ENCODE results near the gene PTP4A1.

Gene PTP4A1

DNA sequence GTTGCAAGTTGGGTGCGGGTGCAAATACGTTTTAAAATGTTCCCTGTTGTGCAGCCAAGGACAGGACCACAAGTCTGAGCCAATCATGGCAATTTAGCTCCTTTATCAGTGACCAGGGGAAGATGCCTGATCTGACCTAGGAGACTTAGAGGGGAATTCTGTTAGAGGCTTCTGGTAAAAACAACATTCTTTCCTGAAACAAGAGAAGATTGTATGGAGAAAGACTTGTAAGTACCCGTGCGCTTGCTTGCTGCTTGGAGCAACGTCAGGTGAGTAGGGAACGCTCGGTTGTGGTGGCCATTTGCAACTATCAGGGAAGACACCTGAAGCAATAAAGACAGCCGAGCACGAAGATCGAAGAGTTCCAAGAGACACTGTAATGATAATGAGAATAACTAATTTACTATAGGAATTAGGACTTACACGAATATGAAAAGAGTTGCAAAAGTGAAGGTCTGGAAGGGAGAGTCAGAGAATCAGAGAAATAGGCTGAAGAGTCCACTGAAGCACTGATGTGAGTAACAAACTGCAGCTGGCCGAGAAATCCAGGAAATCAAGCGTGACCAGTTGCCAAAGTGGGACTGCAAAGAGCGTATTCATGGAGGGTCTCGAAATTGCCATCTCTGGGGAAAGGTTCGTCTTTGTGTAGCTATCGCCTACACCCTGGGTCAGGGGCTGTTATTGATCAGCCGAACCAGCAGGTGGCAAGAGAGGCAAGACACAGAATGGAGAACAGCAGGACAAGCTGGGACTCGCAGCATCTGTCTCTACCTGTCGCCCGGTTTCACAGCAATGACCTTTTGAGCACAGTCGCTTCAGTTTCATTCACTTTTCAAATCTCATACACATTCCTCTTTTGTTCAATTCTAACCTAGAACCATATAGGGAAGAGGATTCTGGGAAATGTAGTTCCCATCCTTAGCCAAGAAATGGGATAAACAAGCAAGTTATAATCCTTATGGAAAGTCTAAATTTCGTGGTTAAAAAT lies 26.1 kb downstream of the PTP4A1 start:
- peak overlapping the region; percentile 95 for H3K4me2 ChIP-seq (ENCODE audit: low read length)
- peak overlapping the region; percentile 100 for H2AFZ ChIP-seq (ENCODE audit: low read depth, low read length)
- H3K27ac ChIP-seq (ENCODE audit: low read length): peak overlapping the region; percentile 9; the same call in 1 of the 2 replicates
- no peaks in the 10 kb centered on the region for H3K36me3 ChIP-seq (replicated peaks; ENCODE audit: low read depth, low read length)
- no peaks in the 10 kb centered on the region for H3K79me2 ChIP-seq (ENCODE audit: low read length)
- no peaks in the 10 kb centered on the region for H3K9me3 ChIP-seq (ENCODE audit: insufficient read depth, low read length)
- H3K4me3 ChIP-seq (ENCODE audit: low read length): peak overlapping the region; percentile 85
- TF ChIP-seq, protein P1, sequence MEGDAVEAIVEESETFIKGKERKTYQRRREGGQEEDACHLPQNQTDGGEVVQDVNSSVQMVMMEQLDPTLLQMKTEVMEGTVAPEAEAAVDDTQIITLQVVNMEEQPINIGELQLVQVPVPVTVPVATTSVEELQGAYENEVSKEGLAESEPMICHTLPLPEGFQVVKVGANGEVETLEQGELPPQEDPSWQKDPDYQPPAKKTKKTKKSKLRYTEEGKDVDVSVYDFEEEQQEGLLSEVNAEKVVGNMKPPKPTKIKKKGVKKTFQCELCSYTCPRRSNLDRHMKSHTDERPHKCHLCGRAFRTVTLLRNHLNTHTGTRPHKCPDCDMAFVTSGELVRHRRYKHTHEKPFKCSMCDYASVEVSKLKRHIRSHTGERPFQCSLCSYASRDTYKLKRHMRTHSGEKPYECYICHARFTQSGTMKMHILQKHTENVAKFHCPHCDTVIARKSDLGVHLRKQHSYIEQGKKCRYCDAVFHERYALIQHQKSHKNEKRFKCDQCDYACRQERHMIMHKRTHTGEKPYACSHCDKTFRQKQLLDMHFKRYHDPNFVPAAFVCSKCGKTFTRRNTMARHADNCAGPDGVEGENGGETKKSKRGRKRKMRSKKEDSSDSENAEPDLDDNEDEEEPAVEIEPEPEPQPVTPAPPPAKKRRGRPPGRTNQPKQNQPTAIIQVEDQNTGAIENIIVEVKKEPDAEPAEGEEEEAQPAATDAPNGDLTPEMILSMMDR (IDR thresholded peaks at IDR 0.05; ENCODE audit: low read depth, low read length): peak; percentile 95
- no peak for TF ChIP-seq EZH2phosphoT487 (IDR thresholded peaks at IDR 0.05; ENCODE audit: low read depth)
- no peaks in the 10 kb centered on the region for H4K20me1 ChIP-seq (ENCODE audit: insufficient read depth, low read length)
- H3K9ac ChIP-seq (ENCODE audit: low read length): peak overlapping the region; percentile 68
- peaks cover 18% of the 10 kb centered on the region for H3K4me1 ChIP-seq (ENCODE audit: low read length)
- H3K27me3 ChIP-seq (ENCODE audit: low read depth, low read length): 0 out of 2 replicates have a peak, but pooled peaks cover 6% of the 10 kb centered on the region

DNA sequence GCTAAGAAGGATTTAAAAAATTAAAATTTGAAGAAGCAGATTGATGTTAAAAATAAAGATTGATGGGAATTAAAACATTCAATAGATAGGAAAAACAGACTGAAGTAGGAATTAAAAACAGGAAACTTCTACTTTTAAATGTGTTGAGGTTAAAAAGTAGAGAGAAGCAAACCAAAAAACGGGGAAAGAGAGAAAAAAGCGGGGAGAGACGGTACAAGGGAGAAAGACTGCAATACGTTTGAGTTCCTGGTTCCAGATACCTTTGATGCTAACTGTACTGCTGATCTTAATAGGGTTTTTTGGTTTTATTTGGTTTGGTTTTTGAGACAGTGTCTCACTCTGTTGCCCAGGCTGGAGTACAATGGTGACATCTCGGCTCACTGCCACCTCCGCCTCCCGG lies 27.0 kb downstream of the PTP4A1 start:
- Histone ChIP-seq H3K4me2 (ENCODE audit: low read length) (peak overlapping the region; percentile 95), H4K20me1 (ENCODE audit: insufficient read depth, low read length) (no peaks in the 10 kb centered on the region), H3K4me3 (ENCODE audit: low read length) (peak overlapping the region; percentile 85), H2AFZ (ENCODE audit: low read depth, low read length) (peak overlapping the region; percentile 100), H3K79me2 (ENCODE audit: low read length) (no peaks in the 10 kb centered on the region), H3K27me3 (ENCODE audit: low read depth, low read length) (0 out of 2 replicates have a peak, but pooled peaks cover 6% of the 10 kb centered on the region), H3K4me1 (ENCODE audit: low read length) (peaks cover 18% of the 10 kb centered on the region), H3K9ac (ENCODE audit: low read length) (peak overlapping the region; percentile 68), H3K27ac (ENCODE audit: low read length) (no peak overlapping the region), H3K36me3 (replicated peaks; ENCODE audit: low read depth, low read length) (no peaks in the 10 kb centered on the region), H3K9me3 (ENCODE audit: insufficient read depth, low read length) (no peaks in the 10 kb centered on the region)
- TF ChIP-seq, protein P1 (IDR thresholded peaks at IDR 0.05; ENCODE audit: low read depth, low read length): no peak
- no peak for TF ChIP-seq EZH2phosphoT487 (IDR thresholded peaks at IDR 0.05; ENCODE audit: low read depth)

DNA sequence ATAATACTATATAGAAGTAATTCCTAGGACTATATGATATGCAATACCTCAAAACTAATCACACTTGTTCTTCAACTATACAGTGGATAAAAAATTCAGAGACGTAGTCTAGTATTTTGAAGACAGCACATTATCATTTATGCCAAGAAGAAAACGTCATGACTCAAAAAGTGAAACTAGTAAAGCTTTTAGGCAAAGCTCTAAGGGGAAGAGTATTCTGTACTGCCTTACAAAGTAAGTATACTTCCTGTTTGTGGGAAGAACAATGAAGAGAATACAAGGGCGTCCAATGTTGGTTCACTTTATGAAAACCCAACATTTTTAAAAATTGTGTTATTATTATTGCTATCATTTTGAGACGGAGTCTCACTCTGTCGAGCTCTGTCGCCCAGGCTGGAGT lies 27.9 kb downstream of the PTP4A1 start:
- no peaks in the 10 kb centered on the region for H3K9me3 ChIP-seq (ENCODE audit: insufficient read depth, low read length)
- H3K4me2 ChIP-seq (ENCODE audit: low read length): peak overlapping the region; percentile 22; the same call in 1 of the 2 replicates
- no peaks in the 10 kb centered on the region for H4K20me1 ChIP-seq (ENCODE audit: insufficient read depth, low read length)
- H3K79me2 ChIP-seq (ENCODE audit: low read length): no peaks in the 10 kb centered on the region
- no peak overlapping the region for H3K27ac ChIP-seq (ENCODE audit: low read length)
- H3K4me3 ChIP-seq (ENCODE audit: low read length): no peak overlapping the region
- H3K9ac ChIP-seq (ENCODE audit: low read length): no peak overlapping the region
- H3K27me3 ChIP-seq (ENCODE audit: low read depth, low read length): no peaks in the 10 kb centered on the region
- H2AFZ ChIP-seq (ENCODE audit: low read depth, low read length): peak overlapping the region; percentile 14; the same call in 1 of the 2 replicates
- TF ChIP-seq, protein P1 (IDR thresholded peaks at IDR 0.05; ENCODE audit: low read depth, low read length): no peak
- TF ChIP-seq EZH2phosphoT487 (IDR thresholded peaks at IDR 0.05; ENCODE audit: low read depth): no peak
- no peaks in the 10 kb centered on the region for H3K36me3 ChIP-seq (replicated peaks; ENCODE audit: low read depth, low read length)
- peaks cover 18% of the 10 kb centered on the region for H3K4me1 ChIP-seq (ENCODE audit: low read length)

GRCh38 chr6:63609231-63609630 lies 37.0 kb downstream of the PTP4A1 start:
- H3K36me3 ChIP-seq (replicated peaks; ENCODE audit: low read depth, low read length): no peaks in the 10 kb centered on the region
- no peak for TF ChIP-seq EZH2phosphoT487 (IDR thresholded peaks at IDR 0.05; ENCODE audit: low read depth)
- TF ChIP-seq, protein P1 (IDR thresholded peaks at IDR 0.05; ENCODE audit: low read depth, low read length): no peak
- H3K4me1 ChIP-seq (ENCODE audit: low read length): peaks cover 8% of the 10 kb centered on the region
- H3K27ac ChIP-seq (ENCODE audit: low read length): no peak overlapping the region
- H3K9me3 ChIP-seq (ENCODE audit: insufficient read depth, low read length): 0 out of 2 replicates have a peak, but pooled peaks cover 4% of the 10 kb centered on the region
- H3K27me3 ChIP-seq (ENCODE audit: low read depth, low read length): no peaks in the 10 kb centered on the region
- no peak overlapping the region for H3K4me3 ChIP-seq (ENCODE audit: low read length)
- no peaks in the 10 kb centered on the region for H3K79me2 ChIP-seq (ENCODE audit: low read length)
- no peak overlapping the region for H2AFZ ChIP-seq (ENCODE audit: low read depth, low read length)
- no peak overlapping the region for H3K4me2 ChIP-seq (ENCODE audit: low read length)
- H4K20me1 ChIP-seq (ENCODE audit: insufficient read depth, low read length): no peaks in the 10 kb centered on the region
- no peak overlapping the region for H3K9ac ChIP-seq (ENCODE audit: low read length)
